Measurements from ENCODE around the gene CCDC192. TPM values are rescaled to one million over a fixed set of nuclear protein-coding genes. Genes with fewer than 3 reads are reported as not detected.

Gene CCDC192
- total RNA-seq, 4 donors from 2014 or later: 0.35 to 1.3 TPM; not detected in 2

DNA sequence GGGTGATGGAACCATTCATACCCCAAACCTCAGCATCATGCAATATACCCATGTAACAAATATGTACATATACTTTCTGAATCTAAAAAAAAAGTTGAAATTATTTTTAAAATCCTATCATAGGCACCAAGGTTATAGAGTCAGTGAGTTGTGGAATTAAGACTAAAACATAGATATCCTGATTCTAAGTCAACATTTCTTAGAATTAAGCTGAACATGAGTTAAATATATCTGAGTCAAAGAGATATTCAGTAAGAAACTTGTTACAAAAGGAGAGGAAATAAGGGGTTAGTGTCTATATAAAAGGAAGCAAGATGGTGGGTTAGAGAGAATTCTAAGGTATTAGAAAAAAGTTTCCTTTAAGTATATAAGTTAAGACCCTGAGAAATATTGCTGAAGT is 89.9 kb downstream of the CCDC192 start:
- no peak overlapping the region for H3K27ac ChIP-seq
- H3K4me1 ChIP-seq: no peaks in the 10 kb centered on the region
- no peaks in the 10 kb centered on the region for H3K27me3 ChIP-seq
- intact Hi-C loops (cut with DNase I; ENCODE audit: low total_unique reads): no loop called here
- DNase-seq: no peak
- no peak overlapping the region for H3K4me3 ChIP-seq
- TF ChIP-seq, protein P1, sequence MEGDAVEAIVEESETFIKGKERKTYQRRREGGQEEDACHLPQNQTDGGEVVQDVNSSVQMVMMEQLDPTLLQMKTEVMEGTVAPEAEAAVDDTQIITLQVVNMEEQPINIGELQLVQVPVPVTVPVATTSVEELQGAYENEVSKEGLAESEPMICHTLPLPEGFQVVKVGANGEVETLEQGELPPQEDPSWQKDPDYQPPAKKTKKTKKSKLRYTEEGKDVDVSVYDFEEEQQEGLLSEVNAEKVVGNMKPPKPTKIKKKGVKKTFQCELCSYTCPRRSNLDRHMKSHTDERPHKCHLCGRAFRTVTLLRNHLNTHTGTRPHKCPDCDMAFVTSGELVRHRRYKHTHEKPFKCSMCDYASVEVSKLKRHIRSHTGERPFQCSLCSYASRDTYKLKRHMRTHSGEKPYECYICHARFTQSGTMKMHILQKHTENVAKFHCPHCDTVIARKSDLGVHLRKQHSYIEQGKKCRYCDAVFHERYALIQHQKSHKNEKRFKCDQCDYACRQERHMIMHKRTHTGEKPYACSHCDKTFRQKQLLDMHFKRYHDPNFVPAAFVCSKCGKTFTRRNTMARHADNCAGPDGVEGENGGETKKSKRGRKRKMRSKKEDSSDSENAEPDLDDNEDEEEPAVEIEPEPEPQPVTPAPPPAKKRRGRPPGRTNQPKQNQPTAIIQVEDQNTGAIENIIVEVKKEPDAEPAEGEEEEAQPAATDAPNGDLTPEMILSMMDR (IDR thresholded peaks at IDR 0.05): no peak
- no peak for TF ChIP-seq POLR2A (IDR thresholded peaks at IDR 0.05)
- H3K36me3 ChIP-seq: no peaks in the 10 kb centered on the region
- H3K9me3 ChIP-seq: peaks cover 0 to 11% of the 10 kb centered on the region in 2 donors

GRCh38 chr5:127793879-127794278 is 90.7 kb downstream of the CCDC192 start:
- DNase-seq: no peak
- Histone ChIP-seq H3K4me1 (no peaks in the 10 kb centered on the region), H3K9me3 (peaks cover 0 to 11% of the 10 kb centered on the region in 2 donors), H3K36me3 (no peaks in the 10 kb centered on the region), H3K27me3 (no peaks in the 10 kb centered on the region), H3K4me3 (no peak overlapping the region), H3K27ac (no peak overlapping the region)
- intact Hi-C loops (cut with DNase I; ENCODE audit: low total_unique reads): no loop called here
- TF ChIP-seq POLR2A (IDR thresholded peaks at IDR 0.05): no peak

DNA sequence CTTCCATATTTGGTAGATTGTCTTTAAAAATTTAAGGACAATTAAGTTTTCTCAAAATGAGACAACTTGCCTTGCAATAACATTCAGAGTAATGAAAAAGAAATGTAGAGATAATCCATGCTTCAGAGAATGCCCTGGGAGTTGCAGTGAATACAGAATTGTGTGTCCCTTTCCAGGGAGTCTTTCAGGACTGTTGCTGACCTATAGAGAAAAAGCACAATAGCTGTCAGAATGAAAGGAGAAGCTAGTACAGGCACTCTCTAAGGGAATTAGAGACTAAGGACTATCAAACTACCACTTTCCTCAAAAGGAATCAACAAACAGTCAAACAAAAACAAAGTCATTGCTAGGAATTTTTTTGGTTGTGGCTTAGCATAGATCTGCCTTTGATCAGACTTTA is 93.0 kb downstream of the CCDC192 start:
- H3K36me3 ChIP-seq: no peaks in the 10 kb centered on the region
- TF ChIP-seq, protein P1 (IDR thresholded peaks at IDR 0.05): no peak
- TF ChIP-seq POLR2A (IDR thresholded peaks at IDR 0.05): no peak
- H3K27ac ChIP-seq: no peak overlapping the region
- H3K4me1 ChIP-seq: no peaks in the 10 kb centered on the region
- H3K27me3 ChIP-seq: no peaks in the 10 kb centered on the region
- no peak for DNase-seq
- peaks cover 0 to 7% of the 10 kb centered on the region in 2 donors for H3K9me3 ChIP-seq
- intact Hi-C loops (cut with DNase I; ENCODE audit: low total_unique reads): no loop called here
- no peak overlapping the region for H3K4me3 ChIP-seq

- no peak overlapping the region for H3K4me3 ChIP-seq
- TF ChIP-seq POLR2A (IDR thresholded peaks at IDR 0.05): no peak
- TF ChIP-seq, protein P1 (IDR thresholded peaks at IDR 0.05): no peak
- intact Hi-C loops (cut with DNase I; ENCODE audit: low total_unique reads): no loop called here
- no peak overlapping the region for H3K27ac ChIP-seq
- no peaks in the 10 kb centered on the region for H3K27me3 ChIP-seq
- H3K36me3 ChIP-seq: no peaks in the 10 kb centered on the region
- no peaks in the 10 kb centered on the region for H3K9me3 ChIP-seq
- no peaks in the 10 kb centered on the region for H3K4me1 ChIP-seq
- no peak for DNase-seq
Observed at GRCh38 chr5:127799293-127799905, 96.2 kb downstream of the CCDC192 start.

DNA sequence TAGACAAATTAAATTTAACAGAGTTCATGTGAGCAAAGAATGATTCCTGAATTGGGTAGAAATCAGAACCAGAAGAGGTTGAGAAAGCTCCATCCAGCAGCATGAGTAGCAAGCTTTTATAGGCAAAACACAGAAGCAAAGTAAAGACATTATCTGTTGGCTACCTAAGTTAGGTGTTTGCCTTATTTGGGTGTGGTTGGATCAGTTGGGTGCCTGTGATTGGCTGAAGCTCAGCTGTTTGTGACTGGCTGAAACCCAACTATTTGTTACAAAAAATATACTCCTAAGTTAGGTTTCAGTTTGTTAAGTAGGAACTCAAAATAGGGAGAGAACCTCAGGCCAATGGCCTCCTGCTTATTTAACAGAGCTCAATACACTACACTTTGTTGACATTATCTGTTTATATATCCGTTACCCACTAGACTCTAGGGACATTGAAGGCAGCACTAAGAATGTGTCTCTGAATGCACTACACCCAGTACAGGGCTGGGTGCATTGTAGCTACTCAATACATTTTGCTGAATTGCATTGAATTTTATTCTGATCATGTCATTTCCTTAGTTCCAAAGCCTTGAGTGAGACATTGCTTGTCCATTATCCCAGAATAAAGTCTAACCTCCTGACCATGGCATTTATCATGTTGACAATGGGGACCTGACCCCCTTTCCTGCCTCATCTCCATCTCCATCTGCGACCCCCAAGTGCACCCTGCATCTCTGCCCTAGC is 98.7 kb downstream of the CCDC192 start:
- H3K27ac ChIP-seq: no peak overlapping the region
- DNase-seq: no peak
- no peak overlapping the region for H3K4me3 ChIP-seq
- no peak for TF ChIP-seq POLR2A (IDR thresholded peaks at IDR 0.05)
- TF ChIP-seq, protein P1 (IDR thresholded peaks at IDR 0.05): no peak
- H3K36me3 ChIP-seq: no peaks in the 10 kb centered on the region
- H3K9me3 ChIP-seq: no peaks in the 10 kb centered on the region
- no peaks in the 10 kb centered on the region for H3K27me3 ChIP-seq
- no peaks in the 10 kb centered on the region for H3K4me1 ChIP-seq
- intact Hi-C loops (cut with DNase I; ENCODE audit: low total_unique reads): no loop called here
